PFSK-1 (cell line): ENCODE measurements around the gene DNAH5.

Experiments used
- FOXP2 ChIP-seq: optimal IDR thresholded peaks from 2 replicates; pipeline ENCODE3; 2011; ENCODE audit warnings: borderline replicate concordance, control low read depth, inconsistent platforms; ENCODE audit not compliant: insufficient read depth; ENCODE audit errors: extremely low read length, extremely low read depth
- POLR2AphosphoS5 ChIP-seq: IDR thresholded peaks from 2 replicates; pipeline ENCODE4 v1.6.1; 2012; ENCODE audit warnings: low read depth, mild to moderate bottlenecking, control low read depth, low read length, moderate library complexity
- SIN3A ChIP-seq: IDR thresholded peaks from 2 replicates; pipeline ENCODE4 v1.6.1; 2012; ENCODE audit warnings: mild to moderate bottlenecking, low read length, moderate library complexity, borderline replicate concordance; ENCODE audit not compliant: insufficient read depth
- TAF1 ChIP-seq: IDR thresholded peaks from 2 replicates; pipeline ENCODE4 v1.6.1; 2012; ENCODE audit warnings: low read length, control low read depth, borderline replicate concordance; ENCODE audit not compliant: insufficient read depth
- TF ChIP-seq, protein P1 (sequence below), 2 experiments: IDR thresholded peaks; 2 replicates each; pipeline versions ENCODE4 v1.6.1 to v1.8.0; 2011 to 2012; ENCODE audit warnings: low read depth in 2 of 2, low read length in 2 of 2, control low read depth in 1 of 2, inconsistent platforms in 1 of 2, mild to moderate bottlenecking in 1 of 2, moderate library complexity in 1 of 2; ENCODE audit not compliant: insufficient read depth in 1 of 2

Gene DNAH5

DNA sequence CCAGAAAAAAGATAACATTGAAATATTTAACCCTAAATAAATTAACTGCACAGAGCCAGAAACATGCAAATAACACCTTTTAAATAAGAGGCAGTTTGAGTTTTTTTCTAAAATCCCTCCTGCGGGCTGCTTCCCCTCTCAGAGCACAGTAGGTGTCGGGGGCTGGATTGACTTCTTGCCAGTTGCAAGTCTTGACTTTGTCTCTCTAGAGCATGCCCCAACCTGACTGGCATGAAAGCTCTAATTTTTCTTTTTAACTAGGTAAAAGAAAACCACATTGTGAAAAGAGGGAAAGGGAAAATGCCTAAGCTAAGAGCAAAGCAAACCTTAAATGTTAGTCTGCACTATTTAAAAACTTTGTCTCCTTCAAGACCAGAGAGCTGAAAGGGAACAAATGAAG lies 46.4 kb upstream of the DNAH5 start:
- TF ChIP-seq SIN3A, result no peak
- no peak for TF ChIP-seq FOXP2
- no peak for TF ChIP-seq TAF1
- TF ChIP-seq, protein P1, sequence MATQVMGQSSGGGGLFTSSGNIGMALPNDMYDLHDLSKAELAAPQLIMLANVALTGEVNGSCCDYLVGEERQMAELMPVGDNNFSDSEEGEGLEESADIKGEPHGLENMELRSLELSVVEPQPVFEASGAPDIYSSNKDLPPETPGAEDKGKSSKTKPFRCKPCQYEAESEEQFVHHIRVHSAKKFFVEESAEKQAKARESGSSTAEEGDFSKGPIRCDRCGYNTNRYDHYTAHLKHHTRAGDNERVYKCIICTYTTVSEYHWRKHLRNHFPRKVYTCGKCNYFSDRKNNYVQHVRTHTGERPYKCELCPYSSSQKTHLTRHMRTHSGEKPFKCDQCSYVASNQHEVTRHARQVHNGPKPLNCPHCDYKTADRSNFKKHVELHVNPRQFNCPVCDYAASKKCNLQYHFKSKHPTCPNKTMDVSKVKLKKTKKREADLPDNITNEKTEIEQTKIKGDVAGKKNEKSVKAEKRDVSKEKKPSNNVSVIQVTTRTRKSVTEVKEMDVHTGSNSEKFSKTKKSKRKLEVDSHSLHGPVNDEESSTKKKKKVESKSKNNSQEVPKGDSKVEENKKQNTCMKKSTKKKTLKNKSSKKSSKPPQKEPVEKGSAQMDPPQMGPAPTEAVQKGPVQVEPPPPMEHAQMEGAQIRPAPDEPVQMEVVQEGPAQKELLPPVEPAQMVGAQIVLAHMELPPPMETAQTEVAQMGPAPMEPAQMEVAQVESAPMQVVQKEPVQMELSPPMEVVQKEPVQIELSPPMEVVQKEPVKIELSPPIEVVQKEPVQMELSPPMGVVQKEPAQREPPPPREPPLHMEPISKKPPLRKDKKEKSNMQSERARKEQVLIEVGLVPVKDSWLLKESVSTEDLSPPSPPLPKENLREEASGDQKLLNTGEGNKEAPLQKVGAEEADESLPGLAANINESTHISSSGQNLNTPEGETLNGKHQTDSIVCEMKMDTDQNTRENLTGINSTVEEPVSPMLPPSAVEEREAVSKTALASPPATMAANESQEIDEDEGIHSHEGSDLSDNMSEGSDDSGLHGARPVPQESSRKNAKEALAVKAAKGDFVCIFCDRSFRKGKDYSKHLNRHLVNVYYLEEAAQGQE (IDR thresholded peaks at IDR 0.05; ENCODE audit: insufficient read depth in 1 of 2, low read depth in 2 of 2, low read length in 2 of 2), result no peak
- TF ChIP-seq POLR2AphosphoS5, result no peak

DNA sequence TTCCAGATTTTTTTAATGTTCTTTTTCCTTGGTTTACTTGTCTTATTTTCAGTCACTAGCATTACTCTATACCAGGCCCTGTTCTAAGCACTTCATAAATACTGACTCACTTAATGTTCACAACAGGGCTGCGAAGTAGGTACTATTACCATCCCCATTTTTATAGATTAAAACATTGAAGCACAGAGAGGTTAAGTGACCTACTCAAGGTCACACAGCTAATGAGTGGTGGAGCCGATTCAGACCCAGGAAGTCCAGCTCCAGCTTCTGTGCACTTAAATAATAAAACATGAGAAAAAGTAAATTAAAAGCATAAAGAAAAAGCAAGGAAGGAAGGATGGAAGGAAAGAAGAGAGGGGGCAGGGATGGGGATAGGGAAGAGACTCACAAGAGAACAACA lies 45.3 kb upstream of the DNAH5 start:
- no peak for TF ChIP-seq POLR2AphosphoS5

DNA sequence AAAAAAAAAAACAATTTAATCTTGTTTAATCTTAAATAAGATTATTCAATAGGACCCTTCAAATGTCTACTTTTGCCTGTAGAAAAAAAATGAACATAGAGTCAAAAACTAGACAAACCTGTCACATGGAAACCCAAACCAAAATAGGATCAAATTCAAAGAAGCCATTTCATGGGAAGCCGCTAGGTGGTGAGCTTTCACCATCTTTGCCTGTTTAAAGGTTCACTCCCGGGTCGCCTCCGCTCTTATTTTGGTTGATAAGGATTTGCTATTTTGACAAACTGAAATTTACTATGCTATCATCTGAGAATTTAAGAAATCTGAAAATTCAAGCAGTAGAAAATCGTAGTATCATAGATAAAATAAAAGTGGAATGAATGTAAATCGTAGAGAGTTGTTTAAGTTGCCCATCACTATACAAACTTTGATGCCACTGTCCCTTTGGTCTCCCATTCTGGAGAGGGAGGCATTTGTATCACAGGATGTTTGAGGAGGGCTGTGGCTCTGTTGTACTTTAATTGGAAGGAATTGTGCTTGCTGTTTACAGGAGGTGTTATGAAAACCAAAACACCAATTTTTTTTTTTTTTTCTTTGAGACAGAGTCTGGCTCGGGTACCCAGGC lies 43.5 kb upstream of the DNAH5 start:
- TF ChIP-seq POLR2AphosphoS5 (no peak), FOXP2 (no peak), SIN3A (no peak), TAF1 (no peak)
- TF ChIP-seq, protein P1 (IDR thresholded peaks at IDR 0.05; ENCODE audit: insufficient read depth in 1 of 2, low read depth in 2 of 2, low read length in 2 of 2), result no peak

DNA sequence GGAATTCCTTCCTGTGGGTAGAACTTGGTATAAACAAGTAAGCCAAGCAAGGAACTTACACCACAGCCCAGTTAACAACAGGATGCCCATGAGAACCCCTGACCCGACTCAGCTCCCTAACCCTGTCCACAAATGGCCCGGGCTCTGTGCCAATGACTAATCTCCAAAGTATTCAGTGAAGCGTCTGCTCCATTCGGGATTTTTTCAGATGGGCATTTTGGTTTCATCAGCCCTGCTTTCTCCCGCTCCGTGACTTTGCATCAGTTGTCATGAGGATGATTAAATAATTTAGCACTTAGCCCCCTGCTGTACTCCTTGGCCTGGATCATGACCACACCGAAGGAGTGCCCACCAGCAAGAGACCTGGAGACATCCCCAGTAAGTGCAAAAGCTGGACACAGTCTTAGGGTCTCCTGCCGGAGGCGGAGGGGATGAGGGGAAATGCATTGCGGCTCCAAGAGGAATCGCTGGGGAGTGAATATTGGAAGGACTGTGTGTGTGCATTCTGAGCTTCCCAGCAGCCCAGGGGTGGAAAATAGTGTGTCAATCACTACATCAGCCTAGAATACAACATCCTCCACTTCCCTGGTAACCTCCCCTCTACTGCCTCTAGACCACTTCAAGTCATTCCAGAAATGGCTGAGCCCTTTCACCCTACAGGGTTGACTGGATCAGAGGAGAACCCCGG lies 41.4 kb upstream of the DNAH5 start:
- TF ChIP-seq FOXP2, result no peak
- TF ChIP-seq TAF1, result no peak
- TF ChIP-seq, protein P1 (IDR thresholded peaks at IDR 0.05; ENCODE audit: insufficient read depth in 1 of 2, low read depth in 2 of 2, low read length in 2 of 2), result no peak
- TF ChIP-seq SIN3A, result no peak
- TF ChIP-seq POLR2AphosphoS5, result no peak

DNA sequence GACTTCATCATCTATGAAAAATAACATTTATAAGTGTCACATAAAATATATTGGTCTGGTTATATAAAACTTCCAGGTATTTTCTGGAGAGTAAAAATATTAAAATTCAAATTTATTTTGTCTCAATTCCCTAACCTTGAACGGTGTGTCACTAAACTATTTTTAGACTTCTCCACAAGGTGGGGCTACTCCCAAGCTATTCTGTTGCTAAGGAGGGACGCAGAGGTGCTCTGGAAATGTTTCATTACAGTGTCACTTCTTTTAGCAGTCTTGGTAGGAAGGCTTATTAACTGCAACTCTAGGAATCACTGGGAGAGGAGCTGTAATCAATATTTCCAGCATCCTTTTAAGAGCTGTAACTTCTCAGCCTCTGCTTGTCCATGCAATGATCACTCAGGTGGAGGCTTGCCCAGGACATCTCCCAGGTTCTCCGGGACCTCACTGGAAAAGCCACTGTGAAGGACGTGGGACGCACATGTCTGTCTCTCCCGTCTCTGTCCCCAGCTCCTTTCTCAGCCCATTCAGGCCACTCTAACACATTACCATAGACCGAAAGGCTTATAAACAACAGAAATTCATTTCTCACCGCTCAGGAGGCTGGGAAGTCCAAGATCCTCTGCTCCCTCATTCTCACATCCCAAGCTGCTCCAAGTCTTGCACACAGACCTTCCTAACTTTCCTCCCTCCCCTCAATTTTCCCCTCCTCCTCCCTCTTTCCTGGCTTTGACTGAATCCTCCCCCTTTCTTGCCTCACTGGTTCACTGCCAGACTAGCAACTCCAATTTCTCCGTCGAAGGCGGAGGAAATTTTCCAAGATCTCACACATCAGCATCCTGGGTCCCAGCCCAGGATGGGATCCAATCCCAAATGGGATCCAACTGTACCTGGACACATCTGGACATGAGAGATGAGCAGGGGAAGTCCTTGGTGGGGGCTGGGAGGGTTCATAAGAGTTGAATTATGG lies 32.7 kb upstream of the DNAH5 start:
- TF ChIP-seq TAF1, result no peak

DNA sequence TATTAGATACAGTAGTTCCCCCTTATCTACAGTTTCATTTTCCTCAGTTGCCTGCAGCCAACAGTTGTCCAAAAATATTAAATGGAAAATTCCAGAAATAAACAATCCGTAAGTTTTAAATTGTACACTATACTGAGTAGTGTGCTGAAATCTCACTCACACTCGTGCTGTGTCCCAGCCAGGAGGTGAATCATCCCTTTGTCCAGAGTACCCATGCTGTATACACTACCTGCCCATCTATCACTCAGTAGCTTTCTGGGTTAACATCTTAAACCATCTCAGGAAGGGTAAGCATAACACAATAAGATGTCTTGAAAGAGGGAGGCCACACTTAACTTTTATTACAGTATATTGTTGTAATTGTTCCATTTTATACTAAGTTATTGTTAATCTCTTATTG lies 31.7 kb upstream of the DNAH5 start:
- TF ChIP-seq TAF1 (no peak), FOXP2 (no peak), POLR2AphosphoS5 (no peak), SIN3A (no peak)
- TF ChIP-seq, protein P1 (IDR thresholded peaks at IDR 0.05; ENCODE audit: insufficient read depth in 1 of 2, low read depth in 2 of 2, low read length in 2 of 2), result no peak
